ENCODE data around the gene PLXDC1. TPM values are rescaled to one million over a fixed set of nuclear protein-coding genes. Genes with fewer than 3 reads are reported as not detected.
A peak's percentile ranks its signal among the peaks of the same experiment; 100 is the strongest.

The PLXDC1 gene
- total RNA-seq, 1 donor from 2014 or later: 0.46 TPM

- no peaks in the 10 kb centered on the region for H3K27me3 Mint-ChIP-seq (ENCODE audit: low read depth)
- no peak overlapping the region for H3K27ac Mint-ChIP-seq
- DNase-seq (ENCODE audit: low spot score): no peak
- H3K4me3 Mint-ChIP-seq (ENCODE audit: low read depth): no peak overlapping the region
- H3K4me1 Mint-ChIP-seq (ENCODE audit: low read depth): peaks cover 8% of the 10 kb centered on the region
- H3K36me3 Mint-ChIP-seq (ENCODE audit: low read depth): no peaks in the 10 kb centered on the region
- intact Hi-C loops (cut with micrococcal nuclease): no loop called here
- no peaks in the 10 kb centered on the region for H3K9me3 Mint-ChIP-seq
Observed at GRCh38 chr17:39077252-39077651, 74.2 kb downstream of the PLXDC1 start.

GRCh38 chr17:39074676-39075075 lies 76.8 kb downstream of the PLXDC1 start:
- no peak for DNase-seq (ENCODE audit: low spot score)
- Mint-ChIP-seq H3K36me3 (ENCODE audit: low read depth) (no peaks in the 10 kb centered on the region), H3K9me3 (no peaks in the 10 kb centered on the region), H3K27ac (no peak overlapping the region), H3K4me1 (ENCODE audit: low read depth) (peaks cover 8% of the 10 kb centered on the region), H3K4me3 (ENCODE audit: low read depth) (no peak overlapping the region), H3K27me3 (ENCODE audit: low read depth) (no peaks in the 10 kb centered on the region)
- intact Hi-C loops (cut with micrococcal nuclease): loop anchor here (5.0 kb wide), 1 partner anchor 78 kb away; the partner anchor contains the start of gene PLXDC1

- peaks cover 2% of the 10 kb centered on the region for H3K27me3 Mint-ChIP-seq (ENCODE audit: low read depth)
- no peaks in the 10 kb centered on the region for H3K36me3 Mint-ChIP-seq (ENCODE audit: low read depth)
- H3K4me1 Mint-ChIP-seq (ENCODE audit: low read depth): peaks cover 10% of the 10 kb centered on the region
- intact Hi-C loops (cut with micrococcal nuclease): loop anchor here (5.0 kb wide), 1 partner anchor 78 kb away; the partner anchor contains the start of gene PLXDC1
- no peak for DNase-seq (ENCODE audit: low spot score)
- no peak overlapping the region for H3K27ac Mint-ChIP-seq
- no peak overlapping the region for H3K4me3 Mint-ChIP-seq (ENCODE audit: low read depth)
- no peaks in the 10 kb centered on the region for H3K9me3 Mint-ChIP-seq
Observed at GRCh38 chr17:39073916-39074315, 77.5 kb downstream of the PLXDC1 start.

- Mint-ChIP-seq H3K36me3 (ENCODE audit: low read depth) (no peaks in the 10 kb centered on the region), H3K4me3 (ENCODE audit: low read depth) (no peak overlapping the region), H3K4me1 (ENCODE audit: low read depth) (peaks cover 10% of the 10 kb centered on the region), H3K27me3 (ENCODE audit: low read depth) (peaks cover 2% of the 10 kb centered on the region), H3K27ac (no peak overlapping the region), H3K9me3 (no peaks in the 10 kb centered on the region)
- no peak for DNase-seq (ENCODE audit: low spot score)
- intact Hi-C loops (cut with micrococcal nuclease): loop anchor here (5.0 kb wide), 1 partner anchor 79 kb away; the partner anchor contains the start of gene PLXDC1
Observed at GRCh38 chr17:39073353-39073752, 78.1 kb downstream of the PLXDC1 start.

GRCh38 chr17:39071573-39071972 lies 79.9 kb downstream of the PLXDC1 start:
- DNase-seq (ENCODE audit: low spot score): no peak
- peaks cover 10% of the 10 kb centered on the region for H3K4me1 Mint-ChIP-seq (ENCODE audit: low read depth)
- peaks cover 2% of the 10 kb centered on the region for H3K27me3 Mint-ChIP-seq (ENCODE audit: low read depth)
- intact Hi-C loops (cut with micrococcal nuclease): loop anchor here (5.0 kb wide), 1 partner anchor 81 kb away; the partner anchor contains the start of gene PLXDC1
- no peak overlapping the region for H3K27ac Mint-ChIP-seq
- no peaks in the 10 kb centered on the region for H3K36me3 Mint-ChIP-seq (ENCODE audit: low read depth)
- no peaks in the 10 kb centered on the region for H3K9me3 Mint-ChIP-seq
- no peak overlapping the region for H3K4me3 Mint-ChIP-seq (ENCODE audit: low read depth)

- Mint-ChIP-seq H3K27me3 (ENCODE audit: low read depth) (peaks cover 2% of the 10 kb centered on the region), H3K9me3 (no peaks in the 10 kb centered on the region), H3K27ac (no peak overlapping the region), H3K4me1 (ENCODE audit: low read depth) (peaks cover 10% of the 10 kb centered on the region), H3K36me3 (ENCODE audit: low read depth) (no peaks in the 10 kb centered on the region), H3K4me3 (ENCODE audit: low read depth) (no peak overlapping the region)
- DNase-seq (ENCODE audit: low spot score): no peak
- intact Hi-C loops (cut with micrococcal nuclease): no loop called here
Observed at GRCh38 chr17:39069114-39069756, 82.2 kb downstream of the PLXDC1 start.

GRCh38 chr17:39064819-39065218 lies 86.6 kb downstream of the PLXDC1 start:
- H3K4me3 Mint-ChIP-seq (ENCODE audit: low read depth): no peak overlapping the region
- H3K27ac Mint-ChIP-seq: no peak overlapping the region
- DNase-seq (ENCODE audit: low spot score): no peak
- no peaks in the 10 kb centered on the region for H3K9me3 Mint-ChIP-seq
- H3K4me1 Mint-ChIP-seq (ENCODE audit: low read depth): peaks cover 9% of the 10 kb centered on the region
- intact Hi-C loops (cut with micrococcal nuclease): no loop called here
- no peaks in the 10 kb centered on the region for H3K36me3 Mint-ChIP-seq (ENCODE audit: low read depth)
- peaks cover 2% of the 10 kb centered on the region for H3K27me3 Mint-ChIP-seq (ENCODE audit: low read depth)

- DNase-seq (ENCODE audit: low spot score): no peak
- Mint-ChIP-seq H3K36me3 (ENCODE audit: low read depth) (no peaks in the 10 kb centered on the region), H3K27ac (no peak overlapping the region), H3K27me3 (ENCODE audit: low read depth) (peaks cover under 1% of the 10 kb centered on the region), H3K4me3 (ENCODE audit: low read depth) (no peak overlapping the region), H3K4me1 (ENCODE audit: low read depth) (peaks cover 7% of the 10 kb centered on the region), H3K9me3 (no peaks in the 10 kb centered on the region)
- intact Hi-C loops (cut with micrococcal nuclease): no loop called here
Observed at GRCh38 chr17:39064374-39064773, 87.1 kb downstream of the PLXDC1 start.

- Mint-ChIP-seq H3K27me3 (ENCODE audit: low read depth) (no peaks in the 10 kb centered on the region), H3K9me3 (no peaks in the 10 kb centered on the region), H3K4me1 (ENCODE audit: low read depth) (peaks cover 7% of the 10 kb centered on the region), H3K27ac (no peak overlapping the region), H3K36me3 (ENCODE audit: low read depth) (no peaks in the 10 kb centered on the region), H3K4me3 (ENCODE audit: low read depth) (no peak overlapping the region)
- intact Hi-C loops (cut with micrococcal nuclease): no loop called here
- no peak for DNase-seq (ENCODE audit: low spot score)
Observed at GRCh38 chr17:39063681-39064069, 87.8 kb downstream of the PLXDC1 start.

GRCh38 chr17:39062846-39063680 lies 88.4 kb downstream of the PLXDC1 start:
- no peaks in the 10 kb centered on the region for H3K36me3 Mint-ChIP-seq (ENCODE audit: low read depth)
- no peak overlapping the region for H3K27ac Mint-ChIP-seq
- intact Hi-C loops (cut with micrococcal nuclease): no loop called here
- no peaks in the 10 kb centered on the region for H3K9me3 Mint-ChIP-seq
- no peak for DNase-seq (ENCODE audit: low spot score)
- H3K27me3 Mint-ChIP-seq (ENCODE audit: low read depth): no peaks in the 10 kb centered on the region
- no peak overlapping the region for H3K4me3 Mint-ChIP-seq (ENCODE audit: low read depth)
- peaks cover 8% of the 10 kb centered on the region for H3K4me1 Mint-ChIP-seq (ENCODE audit: low read depth)

- intact Hi-C loops (cut with micrococcal nuclease): loop anchor here (5.0 kb wide), 1 partner anchor 94 kb away; the partner anchor contains the start of gene PLXDC1
- Mint-ChIP-seq H3K4me3 (ENCODE audit: low read depth) (no peak overlapping the region), H3K27me3 (ENCODE audit: low read depth) (peaks cover 3% of the 10 kb centered on the region), H3K27ac (no peak overlapping the region), H3K9me3 (no peaks in the 10 kb centered on the region), H3K4me1 (ENCODE audit: low read depth) (peaks cover 15% of the 10 kb centered on the region), H3K36me3 (ENCODE audit: low read depth) (no peaks in the 10 kb centered on the region)
- DNase-seq (ENCODE audit: low spot score): no peak
Observed at GRCh38 chr17:39058524-39058923, 92.9 kb downstream of the PLXDC1 start.

- intact Hi-C loops (cut with micrococcal nuclease): loop anchor here (1.0 to 5.0 kb wide), 2 partner anchors 74 to 95 kb away; partner anchors contain the start of gene PLXDC1
- Mint-ChIP-seq H3K4me3 (ENCODE audit: low read depth) (peak overlapping the region; percentile 75), H3K4me1 (ENCODE audit: low read depth) (peaks cover 12% of the 10 kb centered on the region), H3K27me3 (ENCODE audit: low read depth) (peaks cover 6% of the 10 kb centered on the region), H3K36me3 (ENCODE audit: low read depth) (no peaks in the 10 kb centered on the region), H3K27ac (no peak overlapping the region), H3K9me3 (no peaks in the 10 kb centered on the region)
- no peak for DNase-seq (ENCODE audit: low spot score)
Observed at GRCh38 chr17:39057701-39058206, 93.7 kb downstream of the PLXDC1 start.
